K562 (cell line): ENCODE results near the gene SCAMP3. TPM values are rescaled to one million over a fixed set of nuclear protein-coding genes. Genes with fewer than 3 reads are reported as not detected.

Source experiments
- ATAC-seq: fragments of 200-7000 bp; cut with Tn5 transposase; 3 replicates; pipeline ENCODE4 v1.9.1; 2020; ENCODE audit warnings: moderate library complexity
- BruUV-seq: library from RNA; stranded (reverse); fragments of 400-500 nt; replicated peaks from 2 replicates; lab custom pipeline; 2021; lab: Mats Ljungman, UMichigan
- CTCF ChIA-PET: fragments of 300-600 bp; formaldehyde crosslinking; extraction: SDS; loops from one replicate; lab custom pipeline; 2021; ENCODE audit warnings: low intra/inter-chr PET ratio; lab: Yijun Ruan, JAX
- POLR2A ChIA-PET: fragments of 300-600, 350-650 bp; sonication (Branson Sonifier 250); formaldehyde crosslinking; extraction: SDS; loops from one replicate; lab custom pipeline; 2021; ENCODE audit warnings: antibody characterized with exemption, inconsistent platforms; lab: Yijun Ruan, JAX
- DNase-seq, 4 experiments: peaks; one replicate each; pipeline versions ENCODE4 v3.0.0 to v3.0.0-alpha.2; 2011 to 2018; ENCODE audit warnings: low spot score in 3 of 4, mixed read lengths in 3 of 4; ENCODE audit errors: extremely low read depth in 1 of 4
- FAIRE-seq: peaks from 2 replicates; lab custom pipeline; 2011; peaks lifted over from hg19 to GRCh38; lab: Jason Lieb, UNC
- H2AFZ ChIP-seq: 2 replicates; pipeline ENCODE4 v1.6.0; 2011; ENCODE audit warnings: low read depth, low read length, control low read depth, inconsistent platforms
- H3K27ac ChIP-seq: fragments of 200-600 bp; 3 replicates; pipeline ENCODE4 v1.8.0; 2011; ENCODE audit warnings: low read depth, mild to moderate bottlenecking, control low read depth, inconsistent platforms, low read length, moderate library complexity, mixed read lengths; ENCODE audit errors: extremely low read depth
- H3K27me3 ChIP-seq, 2 experiments: fragments of 300-600 bp in 1 of 2; 2 replicates in 1 of 2; 3 replicates in 1 of 2; pipeline versions ENCODE4 v1.6.0 to v1.8.0; 2011; ENCODE audit warnings: inconsistent platforms in 2 of 2, low read length in 2 of 2, mild to moderate bottlenecking in 1 of 2, mixed read lengths in 1 of 2, moderate library complexity in 1 of 2; ENCODE audit not compliant: control insufficient read depth in 2 of 2, insufficient read depth in 2 of 2
- H3K36me3 ChIP-seq: fragments of 300-600 bp; 3 replicates; pipeline ENCODE4 v1.8.0; 2011; ENCODE audit warnings: mild to moderate bottlenecking, low read length, inconsistent platforms; ENCODE audit not compliant: control insufficient read depth, insufficient read depth
- H3K4me1 ChIP-seq, 2 experiments: fragments of 200-600 bp in 1 of 2; replicated peaks in 1 of 2; 2 replicates in 1 of 2; 3 replicates in 1 of 2; pipeline versions ENCODE4 v1.5.1 to v1.8.0; 2011; ENCODE audit warnings: inconsistent platforms in 2 of 2, low read length in 2 of 2, mild to moderate bottlenecking in 1 of 2, mixed read lengths in 1 of 2, moderate library complexity in 1 of 2; ENCODE audit not compliant: control insufficient read depth in 2 of 2, insufficient read depth in 2 of 2
- H3K4me2 ChIP-seq: 2 replicates; pipeline ENCODE4 v1.6.1; 2011; ENCODE audit warnings: low read length, control low read depth, inconsistent platforms, mixed read lengths; ENCODE audit not compliant: insufficient read depth
- H3K4me3 ChIP-seq: fragments of 200-600 bp; sonication (generic), shearing (Covaris generic); 2 replicates; pipeline ENCODE4 v1.5.1; 2016; ENCODE audit warnings: control low read depth, inconsistent platforms
- H3K79me2 ChIP-seq: fragments of 200-600 bp; 3 replicates; pipeline ENCODE4 v1.8.0; 2011; ENCODE audit warnings: low read length, inconsistent platforms; ENCODE audit not compliant: control insufficient read depth, insufficient read depth
- H3K9ac ChIP-seq, 2 experiments: 2 replicates each; pipeline versions ENCODE4 v1.6.0 to v1.6.1; 2011; ENCODE audit warnings: low read depth in 2 of 2, low read length in 2 of 2, control low read depth in 1 of 2, inconsistent platforms in 1 of 2, mild to moderate bottlenecking in 1 of 2, mixed read lengths in 1 of 2; ENCODE audit not compliant: insufficient read depth in 1 of 2
- H3K9me1 ChIP-seq: one replicate; pipeline ENCODE4 v1.6.0; 2011; ENCODE audit warnings: inconsistent platforms, mild to moderate bottlenecking, low read length, moderate library complexity; ENCODE audit not compliant: control insufficient read depth, insufficient read depth
- H3K9me3 ChIP-seq: replicated peaks from 2 replicates; pipeline ENCODE4 v1.5.1; 2011; ENCODE audit warnings: low read depth, low read length, inconsistent platforms; ENCODE audit not compliant: control insufficient read depth, insufficient read depth
- H4K20me1 ChIP-seq: replicated peaks from 2 replicates; pipeline ENCODE4 v1.6.1; 2011; ENCODE audit warnings: low read length, inconsistent platforms, mixed read lengths; ENCODE audit not compliant: control insufficient read depth, insufficient read depth
- MCM7 ChIP-seq, 2 experiments: fragments of 450-650 bp; IDR thresholded peaks; 2 replicates each; pipeline ENCODE4 v1.6.1; 2016 to 2018
- POLR2G ChIP-seq: fragments of 200-400 bp; formaldehyde crosslinking; IDR thresholded peaks from 2 replicates; pipeline ENCODE4 v1.6.1; 2017; ENCODE audit warnings: low read depth, mild to moderate bottlenecking, antibody characterized with exemption, low read length, moderate library complexity
- POLR3G ChIP-seq: IDR thresholded peaks from 2 replicates; pipeline ENCODE4 v1.6.1; 2011; ENCODE audit not compliant: insufficient read length, insufficient replicate concordance; ENCODE audit errors: extremely low read depth
- TRIM28 ChIP-seq: fragments of 450-650 bp; IDR thresholded peaks from 2 replicates; pipeline ENCODE4 v1.6.1; 2017
- WGBS: fragments of 100-300 bp; shearing (Covaris generic); methylation state at CpG from one replicate; pipeline ENCODE4 v1.1.6; 2016; ENCODE audit warnings: low coverage, mixed read lengths; ENCODE audit not compliant: insufficient coverage; ENCODE audit errors: missing lambda C conversion rate; 5-methylcytosine and 5-hydroxymethylcytosine counted together
- in situ Hi-C: fragments of 300-500 bp; cut with MboI; formaldehyde crosslinking; loops from 4 replicates; pipeline ENCODE4 v1.15.0; 2018; ENCODE audit warnings: inconsistent platforms, mixed read lengths
- intact Hi-C: fragments of 100-400 bp; cut with micrococcal nuclease; formaldehyde crosslinking; loops from 2 replicates; pipeline ENCODE4 v1.14.2; 2022
- polyA plus RNA-seq, 8 experiments: library from polyadenylated mRNA; depleted of rRNA in 4 of 8; stranded (reverse) in 5 of 8; unstranded in 3 of 8; fragments of >200 nt; fragmentation: Nextera tagmentation in 2 of 8; fragmentation: Illumina TruSeq in 1 of 8; extraction: Ambion mirVana in 2 of 8; extraction: Trizol in 1 of 8; gene quantifications; 2 replicates each; pipeline versions ENCODE4 v1.2.1 to v1.2.3, GENCODE V29; 2011 to 2014; ENCODE audit warnings: inconsistent platforms in 1 of 8, missing spikeins in 1 of 8
- total RNA-seq, 7 experiments: library from RNA; depleted of rRNA in 6 of 7; stranded (reverse); fragments of >200 nt in 6 of 7; fragmentation: Illumina TruSeq in 2 of 7; extraction: Trizol in 2 of 7; gene quantifications; 2 replicates each; pipeline versions ENCODE4 v1.2.1 to v1.2.3, GENCODE V29; 2011 to 2021; ENCODE audit warnings: low replicate concordance in 1 of 7

The SCAMP3 gene
- total and polyA plus RNA-seq, 9 of the 15 experiments (the other 6 are each of a cell fraction or from before 2014, with no cell fraction given), result 14.2 to 131 (median 86.1) TPM

DNA sequence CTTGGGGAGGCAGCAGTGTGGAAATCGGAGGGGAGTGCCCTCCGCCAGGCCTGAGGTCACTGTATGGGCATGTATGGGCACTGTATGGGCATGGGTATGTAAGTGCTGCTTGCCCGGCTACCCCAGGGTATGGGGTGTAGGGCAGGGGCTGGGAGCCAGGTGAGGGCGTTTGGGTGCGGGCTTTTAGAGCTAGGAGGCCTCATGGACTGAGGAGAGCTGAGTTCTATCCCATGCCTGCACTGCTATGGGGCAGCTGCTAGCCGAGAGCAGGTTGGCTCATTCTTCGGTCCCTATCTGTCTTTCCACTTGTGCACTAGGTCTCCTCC, 33.7 kb upstream of the SCAMP3 start (continued):
- TF ChIP-seq MCM7 (IDR thresholded peaks at IDR 0.05) (no peak), TRIM28 (no peak)
- TF ChIP-seq, all 486 proteins: peak for 0

DNA sequence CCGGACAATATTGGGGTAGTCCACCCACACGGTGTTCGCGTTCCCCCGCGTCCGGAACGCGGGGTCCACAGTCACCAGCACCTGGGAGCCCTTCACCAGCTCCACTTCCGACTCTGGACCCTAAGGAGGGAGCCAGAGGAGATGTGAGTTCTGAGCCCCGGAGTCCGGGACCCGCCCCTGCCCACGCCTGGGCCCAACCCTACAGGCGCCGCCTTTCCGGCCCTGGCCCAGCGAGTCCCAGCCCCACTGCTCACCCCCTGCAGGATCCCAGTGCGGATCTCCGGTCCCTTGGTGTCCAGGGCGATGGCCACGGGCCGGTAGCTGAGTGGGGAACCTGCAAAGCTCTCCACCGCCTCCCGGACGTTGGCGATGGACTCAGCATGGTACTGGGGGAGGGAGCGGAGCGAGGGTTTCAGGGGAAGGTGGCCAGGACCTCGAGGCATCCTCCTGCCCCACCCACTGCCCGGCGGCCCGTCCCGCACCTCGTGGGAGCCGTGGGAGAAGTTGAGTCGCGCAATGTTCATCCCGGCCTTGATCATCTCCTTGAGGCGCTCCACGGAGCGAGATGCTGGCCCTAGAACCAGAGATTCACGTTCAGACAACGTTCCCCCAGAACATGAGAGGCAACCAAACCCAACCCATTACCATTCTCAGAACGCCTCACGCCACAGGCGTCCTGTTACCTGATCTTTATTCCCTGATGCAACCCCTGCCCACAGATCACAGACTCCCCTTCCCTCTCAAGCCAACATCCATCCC, 33.2 kb upstream of the SCAMP3 start:
- Histone ChIP-seq H3K9ac (no peak overlapping the region), H3K9me3 (no peaks in the 10 kb centered on the region), H3K27me3 (no peaks in the 10 kb centered on the region), H3K79me2 (peaks cover 24% of the 10 kb centered on the region), H3K36me3 (peaks cover 53% of the 10 kb centered on the region), H3K4me2 (no peak overlapping the region), H3K4me1 (peaks cover 8 to 39% of the 10 kb centered on the region in 2 experiments; a peak in 4 of 5 replicates), H2AFZ (no peak overlapping the region), H3K9me1 (no peaks in the 10 kb centered on the region)
- CTCF ChIA-PET, result no interaction called here
- FAIRE-seq, result no peak
- 92% methylated on average over 32 of the region's 47 CpGs for WGBS
- no peak for DNase-seq
- BruUV-seq, result no TSS peak
- ATAC-seq, result no peak
- intact Hi-C loops, result no loop called here
- POLR2A ChIA-PET, result interaction anchor here (0.9 to 1.8 kb wide), 2 partner anchors 13 to 17 kb away, joined by 3 to 8 read pairs; partner anchors contain the start of gene FDPS
- TF ChIP-seq POLR2G (peak; percentile 6; the same call in 1 of the 2 replicates), POLR3G (no peak)
- TF ChIP-seq, all 486 proteins: peak for 1
- Histone ChIP-seq H3K4me3 (no peak overlapping the region), H3K27ac (no peak overlapping the region), H4K20me1 (no peaks in the 10 kb centered on the region)
- in situ Hi-C loops, result no loop called here
